Stimulated activated CD4-positive, alpha-beta T cell treated with anti-CD3 and anti-CD28 coated beads, Interleukin-4, amount 100 ng/mL, for 48 hours (primary cell): Measurements from ENCODE around the gene RPTOR.

Experiments
- DNase-seq, 2 donors: peaks; one replicate each; pipeline ENCODE4 v3.0.0-alpha.2; 2020; ENCODE audit warnings: low read depth in 2 of 2

Gene RPTOR

DNA sequence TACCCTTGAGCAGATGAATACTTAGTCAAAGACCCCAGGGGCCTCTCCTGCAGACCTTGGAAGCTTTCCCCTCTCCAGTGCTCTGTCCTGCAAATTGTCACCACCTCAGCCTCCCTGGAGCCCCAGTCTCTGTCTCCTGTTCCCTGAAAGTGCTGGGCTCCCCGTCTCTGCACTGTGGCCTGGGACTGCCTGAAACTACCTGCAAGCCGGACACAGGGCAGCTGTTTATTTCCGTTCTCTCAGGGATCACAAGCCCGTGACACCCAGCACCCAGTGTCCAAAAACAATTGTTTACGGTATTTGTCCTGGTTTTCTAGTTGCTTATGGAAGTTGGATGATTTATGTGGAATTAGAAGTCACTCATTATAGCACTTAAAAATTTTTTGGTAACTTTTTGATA is 365.4 kb downstream of the RPTOR start:
- no peak for DNase-seq

DNA sequence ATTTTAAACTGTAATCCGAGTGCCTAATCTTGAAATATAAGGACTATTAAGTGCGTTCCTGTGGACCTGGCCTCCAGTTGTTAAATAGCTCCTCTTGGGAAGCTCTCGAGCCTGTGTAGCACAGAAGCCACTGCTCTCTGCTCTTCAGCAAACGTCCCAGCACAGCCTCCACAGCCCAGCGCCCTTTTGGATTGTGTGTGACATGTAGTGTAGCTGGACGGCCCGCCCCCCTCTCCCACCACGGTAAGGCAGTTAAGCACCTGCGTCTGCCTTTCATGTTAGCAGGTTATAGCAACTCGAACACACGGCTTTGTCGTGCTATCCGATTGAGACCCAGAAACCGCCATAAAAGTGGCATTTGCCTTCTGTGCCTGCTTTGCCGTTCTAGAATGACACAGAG is 367.8 kb downstream of the RPTOR start:
- DNase-seq = no peak

DNA sequence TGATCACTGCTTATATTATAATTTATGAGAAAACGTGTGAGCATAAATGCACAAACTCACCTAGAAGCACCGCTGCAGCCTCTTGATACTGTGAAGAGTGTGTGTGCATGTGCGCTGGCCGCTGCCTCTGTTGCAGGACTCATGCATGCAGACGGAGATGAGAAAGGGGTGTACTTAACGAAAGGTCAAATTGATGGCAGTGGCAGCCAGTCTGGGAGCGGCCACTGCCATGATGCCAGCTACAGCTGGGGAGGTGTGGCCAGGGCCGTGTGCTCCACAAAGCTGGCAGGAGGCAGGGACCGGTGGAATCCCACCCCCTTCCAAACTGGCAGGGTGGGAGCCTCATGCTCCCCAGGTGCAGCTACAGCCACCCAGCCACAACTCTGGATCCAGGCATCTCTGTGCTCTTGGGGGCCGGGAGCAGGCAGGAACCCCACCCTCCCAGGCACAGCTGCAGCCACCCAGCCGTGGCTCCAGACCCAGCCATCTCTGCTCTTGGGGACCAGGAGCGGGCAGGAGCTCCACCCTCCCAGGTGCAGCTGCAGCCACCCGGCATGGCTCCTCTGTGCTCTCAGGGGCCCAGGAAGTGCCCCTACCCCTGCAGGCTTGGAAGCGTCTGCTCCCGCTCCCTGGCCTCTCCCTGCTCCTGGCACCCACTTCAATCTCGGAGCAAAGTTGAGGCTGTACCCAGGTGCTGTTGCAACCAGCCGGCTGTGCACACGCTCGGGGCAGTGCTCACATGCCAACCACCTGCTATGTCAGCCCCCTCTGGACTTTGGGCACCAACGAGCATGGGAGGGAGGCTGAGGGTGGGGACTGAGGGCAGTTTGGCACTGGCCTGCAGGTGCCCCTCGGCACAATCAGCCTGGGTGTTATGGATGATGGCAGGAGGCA is 369.5 kb downstream of the RPTOR start:
- DNase-seq = no peak

GRCh38 chr17:80916246-80916645 is 371.6 kb downstream of the RPTOR start:
- no peak for DNase-seq

DNA sequence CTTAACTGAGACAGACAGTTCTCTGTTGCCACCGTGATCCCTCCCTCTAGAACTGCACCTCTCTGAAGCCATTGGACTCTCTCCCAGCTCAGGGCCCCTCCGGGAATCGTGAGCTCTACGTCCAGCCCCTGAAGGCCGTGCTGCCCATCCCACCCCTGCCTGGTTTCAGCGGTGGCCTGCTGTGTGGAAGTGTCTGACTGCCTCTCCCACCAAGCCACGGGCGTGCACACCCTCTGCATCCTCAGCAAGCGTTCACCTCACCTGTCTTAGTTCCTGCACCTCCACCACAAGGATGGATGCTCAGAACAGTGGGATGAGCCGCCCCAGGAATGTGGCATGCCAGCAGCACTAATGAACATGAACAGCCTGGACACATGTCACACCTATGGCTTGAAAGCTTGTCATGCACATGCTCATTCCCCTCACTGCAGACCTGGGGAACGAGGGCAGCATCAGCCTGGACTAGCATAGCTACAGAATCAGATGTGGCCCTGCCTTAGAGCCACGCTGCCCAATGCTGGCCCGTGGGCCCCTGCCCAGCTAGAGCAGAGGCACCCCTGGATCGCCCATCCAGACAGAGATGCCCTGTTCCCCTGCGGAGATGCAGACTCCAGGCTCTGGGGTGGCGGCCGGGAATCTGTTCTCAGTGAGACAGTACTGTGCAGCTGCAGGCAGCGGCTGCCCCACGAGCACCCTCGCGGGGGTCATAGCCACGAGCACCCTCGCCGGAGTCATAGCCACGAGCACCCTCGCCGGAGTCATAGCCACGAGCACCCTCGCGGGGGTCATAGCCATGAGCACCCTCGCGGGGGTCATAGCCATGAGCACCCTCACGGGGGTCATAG is 373.3 kb downstream of the RPTOR start:
- DNase-seq = no peak

GRCh38 chr17:80918731-80919130 is 374.1 kb downstream of the RPTOR start:
- no peak for DNase-seq

- no peak for DNase-seq
These were observed 375.0 kb downstream of the RPTOR start for GRCh38 chr17:80919331-80920311.

DNA sequence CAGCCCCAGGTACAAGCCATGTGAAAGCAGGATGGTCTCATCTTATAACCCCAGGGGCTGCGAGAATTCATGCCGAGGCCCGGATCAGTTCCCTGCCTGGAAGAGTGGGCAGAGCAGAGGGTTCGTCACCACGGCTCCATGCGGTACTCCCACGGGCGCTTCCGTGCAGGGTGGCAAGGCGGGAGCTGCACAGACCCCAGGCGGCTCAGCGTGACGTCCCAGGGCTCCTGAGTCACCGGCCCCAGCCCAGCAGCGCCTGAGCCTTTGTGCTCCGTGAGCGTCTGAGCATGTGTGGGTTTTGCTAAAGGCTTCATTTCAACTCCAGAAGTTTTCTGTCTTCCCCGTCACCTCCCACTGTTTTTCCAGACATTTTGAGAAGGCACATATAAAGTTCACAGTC is 375.8 kb downstream of the RPTOR start:
- no peak for DNase-seq

DNA sequence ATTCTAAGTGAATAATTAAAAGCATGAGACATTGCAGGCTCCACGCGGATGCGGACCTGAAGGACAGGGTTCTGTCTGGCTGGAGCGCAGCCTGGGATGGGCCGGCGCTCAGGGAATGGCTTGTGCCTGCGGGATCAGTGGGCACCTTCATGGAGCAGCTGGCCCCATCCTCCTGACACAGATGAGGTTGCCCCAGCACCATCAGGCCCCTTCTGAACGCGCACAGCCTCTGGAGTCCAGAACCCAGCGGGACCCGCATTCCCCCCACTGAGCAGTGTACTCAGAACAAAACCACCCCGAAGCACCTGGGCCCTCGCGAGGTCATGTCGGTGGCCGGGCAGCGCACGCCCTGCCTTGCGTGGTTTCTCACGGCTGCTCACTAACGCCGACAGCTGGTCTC is 376.5 kb downstream of the RPTOR start:
- no peak for DNase-seq

- no peak for DNase-seq
These were observed 377.3 kb downstream of the RPTOR start for GRCh38 chr17:80921741-80922579.

GRCh38 chr17:80922580-80923160 is 378.0 kb downstream of the RPTOR start:
- DNase-seq = no peak

GRCh38 chr17:80923211-80924110 is 378.8 kb downstream of the RPTOR start:
- DNase-seq = no peak

GRCh38 chr17:80924111-80924806 is 379.6 kb downstream of the RPTOR start:
- DNase-seq = no peak

DNA sequence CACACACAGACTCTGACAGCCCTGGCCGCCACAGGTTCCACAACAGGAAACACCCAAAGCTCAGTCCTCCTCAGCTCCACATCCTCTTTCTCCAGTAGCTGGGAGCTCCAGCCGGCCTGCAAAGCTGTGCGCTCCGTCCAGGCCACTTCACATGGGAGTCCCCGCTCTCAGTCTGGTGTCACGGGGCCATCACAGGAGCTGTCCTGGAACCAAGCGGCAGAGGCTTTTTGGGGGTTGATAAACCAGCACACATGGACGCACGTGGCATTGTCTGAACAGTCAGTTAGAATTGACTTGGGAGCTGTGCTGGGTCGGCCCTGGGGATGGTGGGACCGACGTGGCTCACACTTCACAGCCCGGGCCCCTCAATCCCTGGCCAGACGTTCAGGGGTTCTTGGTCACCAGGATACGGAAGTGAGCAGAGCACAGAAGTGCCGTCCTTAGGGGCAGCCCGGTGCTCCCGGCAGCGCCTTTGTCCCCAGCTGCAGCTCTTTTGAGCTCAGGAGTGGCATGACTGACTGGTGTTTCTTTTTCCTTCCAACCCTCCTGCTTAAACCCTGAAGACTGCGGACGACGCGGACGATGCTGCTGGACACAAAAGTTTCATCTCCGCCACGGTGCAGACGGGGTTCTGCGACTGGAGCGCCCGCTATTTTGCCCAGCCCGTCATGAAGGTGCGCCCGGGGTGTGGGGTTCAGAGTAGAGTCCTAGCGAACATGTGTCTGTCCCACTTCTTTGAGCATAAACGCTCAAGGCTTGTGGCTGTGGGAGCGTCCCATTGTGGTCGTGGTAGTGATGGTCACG is 380.4 kb downstream of the RPTOR start:
- DNase-seq = no peak

DNA sequence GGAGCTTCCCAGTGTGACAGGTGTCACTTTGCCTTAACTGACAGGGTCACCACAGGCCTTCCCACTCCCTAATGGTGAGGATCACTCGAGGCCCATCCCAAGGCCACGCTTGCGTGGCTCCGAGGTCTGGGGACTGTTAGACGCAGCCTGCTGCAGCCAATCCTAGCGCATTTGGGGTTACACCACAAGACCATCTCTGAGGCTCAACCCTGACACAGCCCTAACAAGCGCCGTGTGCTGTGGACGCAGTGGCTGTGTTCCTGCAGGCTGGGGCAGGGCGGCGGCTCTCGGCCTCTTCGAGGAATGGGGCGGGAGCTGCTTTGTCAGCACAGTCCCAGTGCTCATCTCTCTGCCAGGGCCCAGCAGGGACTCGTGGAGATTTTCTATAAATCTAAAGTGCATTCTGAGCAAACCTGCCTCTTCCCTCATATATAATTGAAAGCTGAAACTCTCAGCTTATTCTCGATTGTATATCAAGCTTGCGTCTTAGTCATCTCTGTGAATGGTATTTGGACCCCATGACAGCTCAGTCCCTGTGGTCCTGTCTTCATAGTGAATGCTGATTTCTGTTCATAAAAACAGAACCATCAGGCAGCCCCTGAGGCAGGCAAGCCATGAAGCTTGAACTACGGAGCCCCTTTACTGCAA is 381.2 kb downstream of the RPTOR start:
- no peak for DNase-seq

DNA sequence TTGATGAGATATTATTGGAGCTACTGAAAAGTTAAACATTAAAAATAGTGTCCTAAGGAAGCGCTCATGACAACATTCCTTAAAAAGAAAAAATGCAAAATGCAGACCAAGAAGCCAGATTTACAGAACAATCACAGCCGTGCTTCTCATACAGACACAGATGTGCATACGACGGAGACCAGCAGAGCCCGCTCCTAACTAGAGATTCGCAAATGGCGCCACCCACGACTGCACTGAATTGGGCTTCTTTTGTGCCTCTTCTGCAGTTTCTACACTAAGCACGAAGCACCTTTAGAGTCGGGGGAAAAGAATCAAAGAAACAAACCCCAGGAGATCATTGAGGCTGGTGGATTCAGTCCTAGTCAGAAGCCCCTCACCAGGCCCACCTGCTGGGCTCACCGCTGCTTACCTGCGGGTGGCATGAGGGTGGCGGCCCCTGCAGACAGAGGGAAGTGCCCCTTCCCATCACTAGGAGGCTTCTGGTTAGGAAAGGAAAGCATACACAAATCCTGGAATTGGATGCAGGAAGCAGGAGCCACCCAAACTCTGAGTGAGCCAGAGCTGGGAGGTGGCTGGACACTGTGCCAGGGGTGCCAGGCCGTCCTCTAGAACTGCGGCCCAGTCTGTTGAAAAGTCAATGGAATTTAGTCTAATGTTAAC is 382.1 kb downstream of the RPTOR start:
- no peak for DNase-seq

GRCh38 chr17:80927791-80928216 is 383.2 kb downstream of the RPTOR start:
- DNase-seq = no peak
